Vagina (tissue), 2 donors: ENCODE results near the gene NFYB. TPM values are rescaled to one million over a fixed set of nuclear protein-coding genes. Genes with fewer than 3 reads are reported as not detected.

ENCODE experiments used
- DNase-seq, 2 donors: peaks; one replicate each; pipeline ENCODE4 v3.0.0-alpha.2; 2017; ENCODE audit errors: extremely low spot score in 2 of 2
- H3K27ac ChIP-seq: fragments of 200-600 bp; sonication (generic); one replicate; pipeline ENCODE4 v1.5.1; 2019
- H3K27me3 ChIP-seq: fragments of 200-600 bp; sonication (generic); one replicate; pipeline ENCODE4 v1.5.1; 2019
- H3K36me3 ChIP-seq, 2 donors: fragments of 200-600 bp; sonication (generic); one replicate each; pipeline ENCODE4 v1.5.1; 2017 to 2019
- H3K4me1 ChIP-seq: fragments of 200-600 bp; sonication (generic); one replicate; pipeline ENCODE4 v1.5.1; 2019
- H3K4me3 ChIP-seq, 2 donors: fragments of 200-600 bp; sonication (generic); 1 replicate in 1 of 2; 2 replicates in 1 of 2; pipeline ENCODE4 v1.5.1; 2016 to 2019
- H3K9me3 ChIP-seq: fragments of 200-600 bp; sonication (generic); one replicate; pipeline ENCODE4 v1.5.1; 2019
- CTCF ChIP-seq, 3 experiments: fragments of 450-650 bp in 2 of 3; fragments of 200-600 bp in 1 of 3; sonication (generic) in 1 of 3; IDR thresholded peaks; one replicate each; pipeline ENCODE4 v1.5.1; 2017 to 2019; ENCODE audit warnings: antibody characterized with exemption in 3 of 3, mild to moderate bottlenecking in 2 of 3, moderate library complexity in 2 of 3
- POLR2A ChIP-seq, 2 donors: fragments of 450-650 bp; IDR thresholded peaks; one replicate each; pipeline ENCODE4 v1.6.1; 2017; ENCODE audit warnings: antibody characterized with exemption in 2 of 2, mild to moderate bottlenecking in 2 of 2, moderate library complexity in 2 of 2
- POLR2AphosphoS5 ChIP-seq, 2 donors: sonication (generic); formaldehyde crosslinking; IDR thresholded peaks; one replicate each; pipeline ENCODE4 v1.9.0; 2017; ENCODE audit warnings: antibody characterized with exemption in 2 of 2, mild to moderate bottlenecking in 2 of 2, low read depth in 1 of 2; ENCODE audit not compliant: insufficient read depth in 1 of 2
- intact Hi-C: fragments of 100-400 bp; cut with DNase I; formaldehyde crosslinking; loops from one replicate; pipeline ENCODE4 v1.15.1; 2023
- total RNA-seq: library from RNA; depleted of rRNA; stranded (reverse); fragments of >200 nt; gene quantifications from one replicate; pipeline ENCODE4 v1.2.3, GENCODE V29; 2016

Gene NFYB
- total RNA-seq, 1 donor from 2014 or later = 32.9 TPM

GRCh38 chr12:104147346-104147745, 9.3 kb upstream of the NFYB start:
- intact Hi-C loops = no loop called here
- Histone ChIP-seq H3K9me3 (no peaks in the 10 kb centered on the region), H3K27ac (no peak overlapping the region), H3K36me3 (no peaks in the 10 kb centered on the region), H3K4me3 (no peak overlapping the region), H3K27me3 (no peaks in the 10 kb centered on the region), H3K4me1 (no peaks in the 10 kb centered on the region)
- TF ChIP-seq POLR2AphosphoS5 (IDR thresholded peaks at IDR 0.05; ENCODE audit: insufficient read depth in 1 of 2, low read depth in 1 of 2) (no peak), CTCF (IDR thresholded peaks at IDR 0.05) (no peak), POLR2A (IDR thresholded peaks at IDR 0.05) (no peak)
- DNase-seq = no peak

- intact Hi-C loops = no loop called here
- no peaks in the 10 kb centered on the region for H3K36me3 ChIP-seq
- H3K27me3 ChIP-seq = no peaks in the 10 kb centered on the region
- no peak for DNase-seq
- no peaks in the 10 kb centered on the region for H3K9me3 ChIP-seq
- peaks cover 3% of the 10 kb centered on the region for H3K4me1 ChIP-seq
- TF ChIP-seq CTCF (IDR thresholded peaks at IDR 0.05) = no peak
- TF ChIP-seq POLR2A (IDR thresholded peaks at IDR 0.05) = no peak
- TF ChIP-seq POLR2AphosphoS5 (IDR thresholded peaks at IDR 0.05; ENCODE audit: insufficient read depth in 1 of 2, low read depth in 1 of 2) = no peak
- H3K27ac ChIP-seq = no peak overlapping the region
- no peak overlapping the region for H3K4me3 ChIP-seq
Measured at GRCh38 chr12:104143918-104144317, 5.9 kb upstream of the NFYB start.

GRCh38 chr12:104143002-104143401, 5.0 kb upstream of the NFYB start:
- Histone ChIP-seq H3K9me3 (no peaks in the 10 kb centered on the region), H3K4me3 (no peak overlapping the region), H3K27me3 (no peaks in the 10 kb centered on the region), H3K36me3 (no peaks in the 10 kb centered on the region), H3K4me1 (peaks cover 10% of the 10 kb centered on the region), H3K27ac (no peak overlapping the region)
- no peak for DNase-seq
- intact Hi-C loops = no loop called here
- TF ChIP-seq CTCF (IDR thresholded peaks at IDR 0.05) (no peak), POLR2AphosphoS5 (IDR thresholded peaks at IDR 0.05; ENCODE audit: insufficient read depth in 1 of 2, low read depth in 1 of 2) (no peak), POLR2A (IDR thresholded peaks at IDR 0.05) (no peak)

GRCh38 chr12:104142543-104142942, 4.5 kb upstream of the NFYB start:
- TF ChIP-seq POLR2A (IDR thresholded peaks at IDR 0.05) = no peak
- TF ChIP-seq POLR2AphosphoS5 (IDR thresholded peaks at IDR 0.05; ENCODE audit: insufficient read depth in 1 of 2, low read depth in 1 of 2) = no peak
- no peak for TF ChIP-seq CTCF (IDR thresholded peaks at IDR 0.05)
- intact Hi-C loops = no loop called here

GRCh38 chr12:104138797-104139152, 765 bp upstream of the NFYB start:
- no peak for TF ChIP-seq POLR2A (IDR thresholded peaks at IDR 0.05)
- TF ChIP-seq POLR2AphosphoS5 (IDR thresholded peaks at IDR 0.05; ENCODE audit: insufficient read depth in 1 of 2, low read depth in 1 of 2) = no peak
- no peak for TF ChIP-seq CTCF (IDR thresholded peaks at IDR 0.05)
- H3K4me1 ChIP-seq = peaks cover 40% of the 10 kb centered on the region
- intact Hi-C loops = no loop called here
- H3K36me3 ChIP-seq = no peaks in the 10 kb centered on the region
- no peaks in the 10 kb centered on the region for H3K27me3 ChIP-seq
- H3K9me3 ChIP-seq = no peaks in the 10 kb centered on the region
- no peak for DNase-seq
- peak overlapping the region; percentile 32 to 58 for H3K4me3 ChIP-seq
- peak overlapping the region; percentile 89 for H3K27ac ChIP-seq

More at GRCh38 chr12:104142543-104142942, 4.5 kb upstream of the NFYB start:
- no peaks in the 10 kb centered on the region for H3K9me3 ChIP-seq
- H3K4me3 ChIP-seq = no peak overlapping the region
- H3K27ac ChIP-seq = no peak overlapping the region
- H3K4me1 ChIP-seq = peaks cover 10% of the 10 kb centered on the region
- H3K36me3 ChIP-seq = no peaks in the 10 kb centered on the region
- no peak for DNase-seq
- H3K27me3 ChIP-seq = no peaks in the 10 kb centered on the region
